ENCODE results near the gene NFATC4.

DNA sequence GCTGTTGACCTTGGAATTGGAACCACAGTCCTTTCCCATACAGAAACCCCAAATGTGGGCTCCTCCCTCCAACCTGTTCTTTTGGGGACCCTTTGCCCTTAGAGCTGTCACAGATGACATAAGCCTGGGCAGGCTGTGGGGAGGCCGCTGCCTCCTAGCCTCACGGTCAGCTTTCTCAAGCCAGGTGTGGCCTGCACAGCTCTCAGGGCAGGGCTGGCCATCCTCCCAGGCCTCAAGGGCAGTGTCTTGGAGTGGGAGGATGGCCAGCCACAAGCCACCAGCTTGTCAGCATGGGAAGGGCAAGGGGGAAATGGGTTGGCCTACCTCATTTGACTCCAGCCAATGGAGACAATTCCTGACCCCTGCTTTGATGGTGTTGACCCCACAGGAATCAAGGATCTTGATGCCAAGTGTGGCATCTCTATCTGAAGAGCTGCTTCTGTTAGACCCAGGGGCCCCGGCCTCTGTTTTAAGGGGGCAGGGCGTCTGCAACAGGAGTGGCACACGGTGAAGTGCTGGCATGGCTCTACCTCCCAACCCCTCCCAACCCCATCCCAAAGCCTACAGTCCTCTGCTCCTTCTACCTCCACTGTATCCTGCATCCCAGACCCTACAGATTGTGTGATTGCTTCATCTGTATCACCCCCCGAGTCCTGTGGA lies 50.0 kb downstream of the NFATC4 start:
- TF ChIP-seq, protein P1, sequence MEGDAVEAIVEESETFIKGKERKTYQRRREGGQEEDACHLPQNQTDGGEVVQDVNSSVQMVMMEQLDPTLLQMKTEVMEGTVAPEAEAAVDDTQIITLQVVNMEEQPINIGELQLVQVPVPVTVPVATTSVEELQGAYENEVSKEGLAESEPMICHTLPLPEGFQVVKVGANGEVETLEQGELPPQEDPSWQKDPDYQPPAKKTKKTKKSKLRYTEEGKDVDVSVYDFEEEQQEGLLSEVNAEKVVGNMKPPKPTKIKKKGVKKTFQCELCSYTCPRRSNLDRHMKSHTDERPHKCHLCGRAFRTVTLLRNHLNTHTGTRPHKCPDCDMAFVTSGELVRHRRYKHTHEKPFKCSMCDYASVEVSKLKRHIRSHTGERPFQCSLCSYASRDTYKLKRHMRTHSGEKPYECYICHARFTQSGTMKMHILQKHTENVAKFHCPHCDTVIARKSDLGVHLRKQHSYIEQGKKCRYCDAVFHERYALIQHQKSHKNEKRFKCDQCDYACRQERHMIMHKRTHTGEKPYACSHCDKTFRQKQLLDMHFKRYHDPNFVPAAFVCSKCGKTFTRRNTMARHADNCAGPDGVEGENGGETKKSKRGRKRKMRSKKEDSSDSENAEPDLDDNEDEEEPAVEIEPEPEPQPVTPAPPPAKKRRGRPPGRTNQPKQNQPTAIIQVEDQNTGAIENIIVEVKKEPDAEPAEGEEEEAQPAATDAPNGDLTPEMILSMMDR (IDR thresholded peaks at IDR 0.05; ENCODE audit: low read length) = no peak
- TF ChIP-seq EZH2 (IDR thresholded peaks at IDR 0.05; ENCODE audit: borderline replicate concordance, low read length) = no peak
